GM12878 (cell line): ENCODE data around the gene HEXIM1. TPM values are rescaled to one million over a fixed set of nuclear protein-coding genes. Genes with fewer than 3 reads are reported as not detected.
A peak's percentile ranks its signal among the peaks of the same experiment; 100 is the strongest.

Experiments used
- CEBPB ChIP-seq, 2 experiments: fragments of 150-350 bp in 1 of 2; IDR thresholded peaks; 2 replicates each; pipeline ENCODE4 v1.6.1; 2012 to 2014; ENCODE audit warnings: low read depth in 2 of 2, low read length in 2 of 2, borderline replicate concordance in 1 of 2, inconsistent platforms in 1 of 2
- CREB1 ChIP-seq: IDR thresholded peaks from 2 replicates; pipeline ENCODE4 v1.6.1; 2012; ENCODE audit warnings: low read depth, mild to moderate bottlenecking, inconsistent platforms
- IKZF1 ChIP-seq: fragments of 450-650 bp; conservative IDR thresholded peaks from 2 replicates; pipeline ENCODE4 v1.6.1; 2017; ENCODE audit warnings: antibody characterized with exemption, mild to moderate bottlenecking
- IKZF2 ChIP-seq, 2 experiments: fragments of 450-650 bp; IDR thresholded peaks; 2 replicates each; pipeline ENCODE4 v1.6.1; 2017; ENCODE audit warnings: mild to moderate bottlenecking in 2 of 2, moderate library complexity in 2 of 2
- LARP7 ChIP-seq: fragments of 450-650 bp; IDR thresholded peaks from 2 replicates; pipeline ENCODE4 v1.6.1; 2017; ENCODE audit warnings: mild to moderate bottlenecking
- MTA2 ChIP-seq: fragments of 450-650 bp; IDR thresholded peaks from 2 replicates; pipeline ENCODE4 v1.6.1; 2016; ENCODE audit warnings: low read depth, mild to moderate bottlenecking, moderate library complexity
- NBN ChIP-seq: fragments of 450-650 bp; IDR thresholded peaks from 2 replicates; pipeline ENCODE4 v1.6.1; 2016
- RAD51 ChIP-seq: fragments of 450-650 bp; IDR thresholded peaks from 2 replicates; pipeline ENCODE4 v1.6.1; 2016; ENCODE audit warnings: moderate library complexity, mild to moderate bottlenecking, inconsistent platforms
- RELA ChIP-seq: fragments of 450-650 bp; IDR thresholded peaks from 2 replicates; pipeline ENCODE4 v1.8.0; 2014; ENCODE audit warnings: borderline replicate concordance; ENCODE audit not compliant: partially characterized antibody
- RUNX3 ChIP-seq: IDR thresholded peaks from 2 replicates; pipeline ENCODE4 v1.6.1; 2012; ENCODE audit warnings: low read length, inconsistent platforms
- SKIL ChIP-seq: fragments of 450-650 bp; IDR thresholded peaks from 2 replicates; pipeline ENCODE4 v1.6.1; 2017; ENCODE audit warnings: mild to moderate bottlenecking, low read depth, inconsistent platforms; ENCODE audit not compliant: poor library complexity, severe bottlenecking
- SMARCA5 ChIP-seq: fragments of 450-650 bp; IDR thresholded peaks from 2 replicates; pipeline ENCODE4 v1.6.1; 2017; ENCODE audit warnings: mild to moderate bottlenecking
- ZNF207 ChIP-seq: fragments of 450-650 bp; IDR thresholded peaks from 2 replicates; pipeline ENCODE4 v1.6.1; 2014; ENCODE audit warnings: antibody characterized with exemption, mild to moderate bottlenecking, borderline replicate concordance
- polyA plus RNA-seq, 11 experiments: library from polyadenylated mRNA; depleted of rRNA in 4 of 11; unstranded in 6 of 11; stranded (reverse) in 5 of 11; fragments of >200 nt; fragmentation: Nextera tagmentation in 4 of 11; fragmentation: Illumina TruSeq in 1 of 11; extraction: Ambion mirVana in 4 of 11; extraction: Trizol in 1 of 11; gene quantifications; 1 replicate in 1 of 11; 2 replicates in 10 of 11; pipeline versions ENCODE4 v1.2.1 to v1.2.3, GENCODE V29; 2011 to 2016; ENCODE audit warnings: inconsistent platforms in 2 of 11, missing spikeins in 2 of 11, low read depth in 1 of 11
- total RNA-seq, 4 experiments: library from RNA; depleted of rRNA in 3 of 4; stranded (reverse); fragments of >200 nt in 3 of 4; fragmentation: Illumina TruSeq in 1 of 4; extraction: Trizol in 1 of 4; gene quantifications; 2 replicates each; pipeline versions ENCODE4 v1.2.1 to v1.2.3, GENCODE V29; 2013 to 2021
- TF ChIP-seq, protein P1 (sequence below): fragments of 450-650 bp; conservative IDR thresholded peaks from 2 replicates; pipeline ENCODE4 v1.6.1; 2017; ENCODE audit warnings: mild to moderate bottlenecking, moderate library complexity
- TF ChIP-seq, protein P2 (sequence below): IDR thresholded peaks from 2 replicates; pipeline ENCODE4 v1.6.1; 2012; ENCODE audit warnings: improper control_type of control experiment, low read depth, low read length; ENCODE audit not compliant: insufficient replicate concordance
- TF ChIP-seq, protein P3 (sequence below): fragments of 450-650 bp; IDR thresholded peaks from 2 replicates; pipeline ENCODE4 v1.6.1; 2017; ENCODE audit warnings: low read depth, mild to moderate bottlenecking, moderate library complexity

HEXIM1 gene
- total and polyA plus RNA-seq, 10 of the 15 experiments (the other 5 are each of a cell fraction or from before 2014, with no cell fraction given) = 1.9 to 24.1 (median 9.0) TPM

DNA sequence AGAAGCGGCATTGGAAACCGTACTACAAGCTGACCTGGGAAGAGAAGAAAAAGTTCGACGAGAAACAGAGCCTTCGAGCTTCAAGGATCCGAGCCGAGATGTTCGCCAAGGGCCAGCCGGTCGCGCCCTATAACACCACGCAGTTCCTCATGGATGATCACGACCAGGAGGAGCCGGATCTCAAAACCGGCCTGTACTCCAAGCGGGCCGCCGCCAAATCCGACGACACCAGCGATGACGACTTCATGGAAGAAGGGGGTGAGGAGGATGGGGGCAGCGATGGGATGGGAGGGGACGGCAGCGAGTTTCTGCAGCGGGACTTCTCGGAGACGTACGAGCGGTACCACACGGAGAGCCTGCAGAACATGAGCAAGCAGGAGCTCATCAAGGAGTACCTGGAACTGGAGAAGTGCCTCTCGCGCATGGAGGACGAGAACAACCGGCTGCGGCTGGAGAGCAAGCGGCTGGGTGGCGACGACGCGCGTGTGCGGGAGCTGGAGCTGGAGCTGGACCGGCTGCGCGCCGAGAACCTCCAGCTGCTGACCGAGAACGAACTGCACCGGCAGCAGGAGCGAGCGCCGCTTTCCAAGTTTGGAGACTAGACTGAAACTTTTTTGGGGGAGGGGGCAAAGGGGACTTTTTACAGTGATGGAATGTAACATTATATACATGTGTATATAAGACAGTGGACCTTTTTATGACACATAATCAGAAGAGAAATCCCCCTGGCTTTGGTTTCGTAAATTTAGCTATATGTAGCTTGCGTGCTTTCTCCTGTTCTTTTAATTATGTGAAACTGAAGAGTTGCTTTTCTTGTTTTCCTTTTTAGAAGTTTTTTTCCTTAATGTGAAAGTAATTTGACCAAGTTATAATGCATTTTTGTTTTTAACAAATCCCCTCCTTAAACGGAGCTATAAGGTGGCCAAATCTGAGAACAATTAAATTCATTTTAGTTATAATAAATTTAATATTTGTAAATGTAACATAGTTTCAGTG lies 1.7 kb downstream of the HEXIM1 start (continued):
- TF ChIP-seq SKIL (no peak), LARP7 (no peak), CREB1 (peak; percentile 16; the same call in 1 of the 2 replicates), RAD51 (no peak), RUNX3 (peak; percentile 12; the same call in 1 of the 2 replicates), IKZF2 (IDR thresholded peaks at IDR 0.05) (0 out of 4 replicates have a peak, but pooled peaks of 1 of the 2 experiments have one; percentile 37), ZNF207 (no peak; the same call in 1 of the 2 replicates), SMARCA5 (peak; percentile 46; the same call in 1 of the 2 replicates), IKZF1 (no peak; the same call in 1 of the 2 replicates), NBN (no peak), MTA2 (peak; percentile 40; the same call in 1 of the 2 replicates), CEBPB (IDR thresholded peaks at IDR 0.05; ENCODE audit: borderline replicate concordance in 1 of 2, low read depth in 2 of 2, low read length in 2 of 2) (no peak), RELA (peak; percentile 19)
- TF ChIP-seq, protein P1, sequence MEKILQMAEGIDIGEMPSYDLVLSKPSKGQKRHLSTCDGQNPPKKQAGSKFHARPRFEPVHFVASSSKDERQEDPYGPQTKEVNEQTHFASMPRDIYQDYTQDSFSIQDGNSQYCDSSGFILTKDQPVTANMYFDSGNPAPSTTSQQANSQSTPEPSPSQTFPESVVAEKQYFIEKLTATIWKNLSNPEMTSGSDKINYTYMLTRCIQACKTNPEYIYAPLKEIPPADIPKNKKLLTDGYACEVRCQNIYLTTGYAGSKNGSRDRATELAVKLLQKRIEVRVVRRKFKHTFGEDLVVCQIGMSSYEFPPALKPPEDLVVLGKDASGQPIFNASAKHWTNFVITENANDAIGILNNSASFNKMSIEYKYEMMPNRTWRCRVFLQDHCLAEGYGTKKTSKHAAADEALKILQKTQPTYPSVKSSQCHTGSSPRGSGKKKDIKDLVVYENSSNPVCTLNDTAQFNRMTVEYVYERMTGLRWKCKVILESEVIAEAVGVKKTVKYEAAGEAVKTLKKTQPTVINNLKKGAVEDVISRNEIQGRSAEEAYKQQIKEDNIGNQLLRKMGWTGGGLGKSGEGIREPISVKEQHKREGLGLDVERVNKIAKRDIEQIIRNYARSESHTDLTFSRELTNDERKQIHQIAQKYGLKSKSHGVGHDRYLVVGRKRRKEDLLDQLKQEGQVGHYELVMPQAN = 0 out of 2 replicates have a peak, but pooled peaks have one; percentile 22
- TF ChIP-seq, protein P2, sequence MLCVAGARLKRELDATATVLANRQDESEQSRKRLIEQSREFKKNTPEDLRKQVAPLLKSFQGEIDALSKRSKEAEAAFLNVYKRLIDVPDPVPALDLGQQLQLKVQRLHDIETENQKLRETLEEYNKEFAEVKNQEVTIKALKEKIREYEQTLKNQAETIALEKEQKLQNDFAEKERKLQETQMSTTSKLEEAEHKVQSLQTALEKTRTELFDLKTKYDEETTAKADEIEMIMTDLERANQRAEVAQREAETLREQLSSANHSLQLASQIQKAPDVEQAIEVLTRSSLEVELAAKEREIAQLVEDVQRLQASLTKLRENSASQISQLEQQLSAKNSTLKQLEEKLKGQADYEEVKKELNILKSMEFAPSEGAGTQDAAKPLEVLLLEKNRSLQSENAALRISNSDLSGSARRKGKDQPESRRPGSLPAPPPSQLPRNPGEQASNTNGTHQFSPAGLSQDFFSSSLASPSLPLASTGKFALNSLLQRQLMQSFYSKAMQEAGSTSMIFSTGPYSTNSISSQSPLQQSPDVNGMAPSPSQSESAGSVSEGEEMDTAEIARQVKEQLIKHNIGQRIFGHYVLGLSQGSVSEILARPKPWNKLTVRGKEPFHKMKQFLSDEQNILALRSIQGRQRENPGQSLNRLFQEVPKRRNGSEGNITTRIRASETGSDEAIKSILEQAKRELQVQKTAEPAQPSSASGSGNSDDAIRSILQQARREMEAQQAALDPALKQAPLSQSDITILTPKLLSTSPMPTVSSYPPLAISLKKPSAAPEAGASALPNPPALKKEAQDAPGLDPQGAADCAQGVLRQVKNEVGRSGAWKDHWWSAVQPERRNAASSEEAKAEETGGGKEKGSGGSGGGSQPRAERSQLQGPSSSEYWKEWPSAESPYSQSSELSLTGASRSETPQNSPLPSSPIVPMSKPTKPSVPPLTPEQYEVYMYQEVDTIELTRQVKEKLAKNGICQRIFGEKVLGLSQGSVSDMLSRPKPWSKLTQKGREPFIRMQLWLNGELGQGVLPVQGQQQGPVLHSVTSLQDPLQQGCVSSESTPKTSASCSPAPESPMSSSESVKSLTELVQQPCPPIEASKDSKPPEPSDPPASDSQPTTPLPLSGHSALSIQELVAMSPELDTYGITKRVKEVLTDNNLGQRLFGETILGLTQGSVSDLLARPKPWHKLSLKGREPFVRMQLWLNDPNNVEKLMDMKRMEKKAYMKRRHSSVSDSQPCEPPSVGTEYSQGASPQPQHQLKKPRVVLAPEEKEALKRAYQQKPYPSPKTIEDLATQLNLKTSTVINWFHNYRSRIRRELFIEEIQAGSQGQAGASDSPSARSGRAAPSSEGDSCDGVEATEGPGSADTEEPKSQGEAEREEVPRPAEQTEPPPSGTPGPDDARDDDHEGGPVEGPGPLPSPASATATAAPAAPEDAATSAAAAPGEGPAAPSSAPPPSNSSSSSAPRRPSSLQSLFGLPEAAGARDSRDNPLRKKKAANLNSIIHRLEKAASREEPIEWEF = peak; percentile 14
- TF ChIP-seq, protein P3, sequence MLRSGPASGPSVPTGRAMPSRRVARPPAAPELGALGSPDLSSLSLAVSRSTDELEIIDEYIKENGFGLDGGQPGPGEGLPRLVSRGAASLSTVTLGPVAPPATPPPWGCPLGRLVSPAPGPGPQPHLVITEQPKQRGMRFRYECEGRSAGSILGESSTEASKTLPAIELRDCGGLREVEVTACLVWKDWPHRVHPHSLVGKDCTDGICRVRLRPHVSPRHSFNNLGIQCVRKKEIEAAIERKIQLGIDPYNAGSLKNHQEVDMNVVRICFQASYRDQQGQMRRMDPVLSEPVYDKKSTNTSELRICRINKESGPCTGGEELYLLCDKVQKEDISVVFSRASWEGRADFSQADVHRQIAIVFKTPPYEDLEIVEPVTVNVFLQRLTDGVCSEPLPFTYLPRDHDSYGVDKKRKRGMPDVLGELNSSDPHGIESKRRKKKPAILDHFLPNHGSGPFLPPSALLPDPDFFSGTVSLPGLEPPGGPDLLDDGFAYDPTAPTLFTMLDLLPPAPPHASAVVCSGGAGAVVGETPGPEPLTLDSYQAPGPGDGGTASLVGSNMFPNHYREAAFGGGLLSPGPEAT = peak; percentile 58; the same call in 1 of the 2 replicates
